GM21367 (cell line): ENCODE results near the gene FIGNL1.

ENCODE experiments used
- ATAC-seq: cut with Tn5 transposase; IDR thresholded peaks from one replicate; pipeline ENCODE4 v1.9.1; 2021; ENCODE audit not compliant: unreplicated experiment

Gene FIGNL1

GRCh38 chr7:50397971-50398324 is 52.2 kb downstream of the FIGNL1 start:
- ATAC-seq: no peak

- ATAC-seq: peak; percentile 48
Measured at GRCh38 chr7:50397320-50397970, 52.7 kb downstream of the FIGNL1 start.

GRCh38 chr7:50396856-50397255 is 53.3 kb downstream of the FIGNL1 start:
- no peak for ATAC-seq

- no peak for ATAC-seq
Measured at GRCh38 chr7:50394315-50394714, 55.8 kb downstream of the FIGNL1 start.
